GM21619 (cell line): ENCODE measurements around the gene ZSCAN26.
"Not testable (repeated sequence)": the region's sequence is repeated elsewhere in the genome, so short reads cannot be mapped to it uniquely, and the experiment has no call there.

Experiments used
- ATAC-seq: cut with Tn5 transposase; IDR thresholded peaks from one replicate; pipeline ENCODE4 v1.9.1; 2021; ENCODE audit not compliant: unreplicated experiment

Gene ZSCAN26

GRCh38 chr6:28315628-28316027 is 48.7 kb downstream of the ZSCAN26 start:
- ATAC-seq = no peak

DNA sequence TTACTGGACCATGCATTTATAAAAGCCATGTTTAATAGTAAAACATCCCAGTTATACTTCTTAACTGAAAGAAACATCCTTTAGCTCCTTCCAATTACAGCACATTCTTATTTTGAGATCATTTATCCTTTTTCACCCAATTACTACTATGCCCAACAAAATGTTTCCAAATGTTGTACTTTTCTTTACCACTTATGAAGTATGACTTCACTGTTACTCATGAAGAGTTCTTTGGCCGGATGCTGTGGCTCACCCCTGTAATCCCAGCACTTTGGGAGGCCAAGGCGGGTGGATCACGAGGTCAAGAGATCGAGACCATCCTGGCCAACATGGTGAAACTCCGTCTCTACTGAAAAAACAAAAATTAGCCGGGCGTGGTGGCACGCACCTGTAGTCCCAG is 50.9 kb downstream of the ZSCAN26 start:
- not testable (repeated sequence) for ATAC-seq

GRCh38 chr6:28322661-28323060 is 55.7 kb downstream of the ZSCAN26 start:
- ATAC-seq = no peak

GRCh38 chr6:28323813-28324424 is 57.0 kb downstream of the ZSCAN26 start:
- no peak for ATAC-seq

DNA sequence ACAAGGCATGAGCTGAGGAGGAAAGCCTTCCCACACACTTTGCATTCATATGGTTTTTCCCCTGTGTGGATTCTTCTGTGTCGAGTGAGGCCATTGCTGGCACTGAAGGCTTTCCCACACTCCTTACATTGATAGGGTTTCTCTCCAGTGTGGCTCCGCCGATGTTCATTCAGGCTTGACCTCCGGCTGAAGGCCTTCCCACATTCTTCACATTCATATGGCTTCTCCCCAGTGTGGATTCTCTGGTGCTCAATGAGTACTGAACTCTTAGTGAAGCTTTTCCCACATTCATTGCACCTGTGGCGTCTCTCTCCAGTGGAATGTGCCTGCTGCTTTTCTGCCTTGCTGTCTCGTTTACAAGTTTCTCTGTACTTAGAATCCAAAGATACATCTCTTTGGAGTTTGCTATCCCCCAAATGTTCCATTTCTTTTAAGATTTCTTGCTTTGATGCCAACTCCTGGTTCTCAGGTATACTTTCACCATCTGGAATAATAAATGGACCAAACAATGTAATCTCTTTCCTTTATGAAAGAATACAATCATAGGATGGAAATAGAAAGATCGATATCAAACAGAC is 59.5 kb downstream of the ZSCAN26 start:
- ATAC-seq = no peak
